Tibial nerve (tissue), 4 donors: ENCODE data around the gene LRRC41.
"Not testable (repeated sequence)": the region's sequence is repeated elsewhere in the genome, so short reads cannot be mapped to it uniquely, and the experiment has no call there.

Source experiments
- CTCF ChIP-seq, 5 experiments: fragments of 200-600 bp in 3 of 5; fragments of 450-650 bp in 2 of 5; sonication (generic) in 3 of 5; IDR thresholded peaks; one replicate each; pipeline ENCODE4 v1.5.1; 2016 to 2019; ENCODE audit warnings: antibody characterized with exemption in 5 of 5, mild to moderate bottlenecking in 3 of 5, moderate library complexity in 2 of 5
- EP300 ChIP-seq, 2 donors: sonication (generic); formaldehyde crosslinking; IDR thresholded peaks; one replicate each; pipeline ENCODE4 v1.6.1; 2017; ENCODE audit warnings: antibody characterized with exemption in 2 of 2, mild to moderate bottlenecking in 1 of 2
- POLR2A ChIP-seq, 2 donors: fragments of 450-650 bp; IDR thresholded peaks; one replicate each; pipeline ENCODE4 v1.6.1; 2017; ENCODE audit warnings: antibody characterized with exemption in 2 of 2, mild to moderate bottlenecking in 2 of 2, moderate library complexity in 2 of 2

- not testable (repeated sequence) for TF ChIP-seq CTCF, POLR2A, EP300 (IDR thresholded peaks at IDR 0.05)
Measured at GRCh38 chr1:46325285-46326076, 22.1 kb upstream of the LRRC41 start.
